Neural cell (in vitro differentiated cells): ENCODE results near the gene SV2C. TPM values are rescaled to one million over a fixed set of nuclear protein-coding genes. Genes with fewer than 3 reads are reported as not detected.

Experiments
- H2AFZ ChIP-seq: fragments of 200-600, 300-800 bp; sonication (generic), shearing (Covaris generic); 2 replicates; pipeline ENCODE4 v1.6.0; 2014; ENCODE audit warnings: low read depth, mild to moderate bottlenecking, antibody characterized with exemption, low read length, moderate library complexity
- H3F3A ChIP-seq: fragments of 200-600 bp; shearing (Covaris generic); 2 replicates; pipeline ENCODE4 v1.6.1; 2016; ENCODE audit warnings: mild to moderate bottlenecking, moderate library complexity, mixed read lengths, antibody characterized with exemption, low read length; ENCODE audit not compliant: insufficient read depth, poor library complexity, severe bottlenecking
- H3K27ac ChIP-seq: fragments of 200-600, 300-800 bp; sonication (generic), shearing (Covaris generic); 2 replicates; pipeline ENCODE4 v1.5.1; 2014; ENCODE audit warnings: mild to moderate bottlenecking, low read length, moderate library complexity
- H3K27me3 ChIP-seq: fragments of 300-800, 200-600 bp; sonication (generic), shearing (Covaris generic); 2 replicates; pipeline ENCODE4 v1.6.0; 2014; ENCODE audit warnings: mild to moderate bottlenecking, low read depth, low read length, moderate library complexity; ENCODE audit not compliant: insufficient read depth
- H3K36me3 ChIP-seq: fragments of 300-800, 200-600 bp; sonication (generic), shearing (Covaris generic); 2 replicates; pipeline ENCODE4 v1.5.1; 2014; ENCODE audit warnings: mild to moderate bottlenecking, antibody characterized with exemption, low read length, moderate library complexity; ENCODE audit not compliant: insufficient read depth
- H3K4me2 ChIP-seq: fragments of 300-800, 200-600 bp; sonication (generic), shearing (Covaris generic); 2 replicates; pipeline ENCODE4 v1.6.0; 2014; ENCODE audit warnings: mild to moderate bottlenecking, low read length
- H3K4me3 ChIP-seq: fragments of 300-800, 200-600 bp; sonication (generic), shearing (Covaris generic); 2 replicates; pipeline ENCODE4 v1.5.1; 2014; ENCODE audit warnings: mild to moderate bottlenecking, low read length, moderate library complexity
- H3K79me2 ChIP-seq: fragments of 200-600 bp; shearing (Covaris generic); replicated peaks from 2 replicates; pipeline ENCODE4 v1.6.0; 2014; ENCODE audit warnings: mild to moderate bottlenecking, low read length, moderate library complexity; ENCODE audit not compliant: insufficient read depth
- H3K9ac ChIP-seq: fragments of 300-800, 200-600 bp; sonication (generic), shearing (Covaris generic); 2 replicates; pipeline ENCODE4 v1.6.1; 2016; ENCODE audit warnings: mild to moderate bottlenecking, low read length, mixed read lengths
- H3K9me2 ChIP-seq: fragments of 200-600 bp; shearing (Covaris generic); 2 replicates; pipeline ENCODE4 v1.6.1; 2016; ENCODE audit warnings: mild to moderate bottlenecking, low read length, mixed read lengths; ENCODE audit not compliant: insufficient read depth
- H3K9me3 ChIP-seq: fragments of 200-600, 300-800 bp; sonication (generic), shearing (Covaris generic); 2 replicates; pipeline ENCODE4 v1.6.1; 2016; ENCODE audit warnings: mild to moderate bottlenecking, mixed run types, low read length, moderate library complexity, mixed read lengths
- H4K20me1 ChIP-seq: fragments of 200-600 bp; shearing (Covaris generic); 2 replicates; pipeline ENCODE4 v1.6.1; 2016; ENCODE audit warnings: mild to moderate bottlenecking, mixed run types; ENCODE audit not compliant: insufficient read depth
- EP300 ChIP-seq: fragments of 450-650 bp; conservative IDR thresholded peaks from 2 replicates; pipeline ENCODE4 v1.6.1; 2014; ENCODE audit warnings: antibody characterized with exemption, mild to moderate bottlenecking, moderate library complexity; ENCODE audit not compliant: poor library complexity, severe bottlenecking
- EZH2 ChIP-seq: fragments of 200-600, 300-800 bp; shearing (Covaris generic), sonication (generic); IDR thresholded peaks from 2 replicates; pipeline ENCODE4 v1.6.1; 2014; ENCODE audit warnings: antibody characterized with exemption, low read length, borderline replicate concordance, mild to moderate bottlenecking; ENCODE audit not compliant: insufficient read depth, poor library complexity, severe bottlenecking
- MXI1 ChIP-seq: fragments of 450-650 bp; conservative IDR thresholded peaks from 2 replicates; pipeline ENCODE4 v1.6.1; 2014; ENCODE audit warnings: antibody characterized with exemption, mild to moderate bottlenecking; ENCODE audit not compliant: poor library complexity, severe bottlenecking
- POLR2AphosphoS5 ChIP-seq: IDR thresholded peaks from 2 replicates; pipeline ENCODE4 v1.6.1; 2012
- RAD21 ChIP-seq: fragments of 450-650 bp; conservative IDR thresholded peaks from 2 replicates; pipeline ENCODE4 v1.6.1; 2014; ENCODE audit warnings: antibody characterized with exemption, mild to moderate bottlenecking, moderate library complexity
- SMC3 ChIP-seq: fragments of 450-650 bp; conservative IDR thresholded peaks from 2 replicates; pipeline ENCODE4 v1.6.1; 2014; ENCODE audit warnings: antibody characterized with exemption, mild to moderate bottlenecking, moderate library complexity; ENCODE audit not compliant: poor library complexity
- TAF1 ChIP-seq: IDR thresholded peaks from 2 replicates; pipeline ENCODE4 v1.6.1; 2012; ENCODE audit warnings: low read depth
- polyA plus RNA-seq: library from polyadenylated mRNA; depleted of rRNA; stranded (reverse); fragments of >200 nt; gene quantifications from 2 replicates; pipeline ENCODE4 v1.2.3, GENCODE V29; 2014
- TF ChIP-seq, protein P1 (sequence below): IDR thresholded peaks from 2 replicates; pipeline ENCODE4 v1.6.1; 2012; ENCODE audit warnings: borderline replicate concordance
- TF ChIP-seq, protein P2 (sequence below): fragments of 450-650 bp; IDR thresholded peaks from 2 replicates; pipeline ENCODE4 v1.5.1; 2014; ENCODE audit warnings: antibody characterized with exemption, mild to moderate bottlenecking, moderate library complexity; ENCODE audit not compliant: poor library complexity, severe bottlenecking

SV2C gene
- polyA plus RNA-seq, 1 donor from 2014 or later = 0.45 TPM

- Histone ChIP-seq H3K4me2 (no peak overlapping the region), H3F3A (no peaks in the 10 kb centered on the region), H3K27me3 (no peaks in the 10 kb centered on the region), H4K20me1 (no peaks in the 10 kb centered on the region), H3K36me3 (no peaks in the 10 kb centered on the region), H3K9ac (no peak overlapping the region), H3K9me3 (no peaks in the 10 kb centered on the region), H3K79me2 (no peaks in the 10 kb centered on the region), H2AFZ (no peak overlapping the region), H3K9me2 (no peaks in the 10 kb centered on the region), H3K27ac (no peak overlapping the region), H3K4me3 (no peak overlapping the region)
- no peak for TF ChIP-seq EZH2
- TF ChIP-seq MXI1 = no peak
- TF ChIP-seq, protein P1, sequence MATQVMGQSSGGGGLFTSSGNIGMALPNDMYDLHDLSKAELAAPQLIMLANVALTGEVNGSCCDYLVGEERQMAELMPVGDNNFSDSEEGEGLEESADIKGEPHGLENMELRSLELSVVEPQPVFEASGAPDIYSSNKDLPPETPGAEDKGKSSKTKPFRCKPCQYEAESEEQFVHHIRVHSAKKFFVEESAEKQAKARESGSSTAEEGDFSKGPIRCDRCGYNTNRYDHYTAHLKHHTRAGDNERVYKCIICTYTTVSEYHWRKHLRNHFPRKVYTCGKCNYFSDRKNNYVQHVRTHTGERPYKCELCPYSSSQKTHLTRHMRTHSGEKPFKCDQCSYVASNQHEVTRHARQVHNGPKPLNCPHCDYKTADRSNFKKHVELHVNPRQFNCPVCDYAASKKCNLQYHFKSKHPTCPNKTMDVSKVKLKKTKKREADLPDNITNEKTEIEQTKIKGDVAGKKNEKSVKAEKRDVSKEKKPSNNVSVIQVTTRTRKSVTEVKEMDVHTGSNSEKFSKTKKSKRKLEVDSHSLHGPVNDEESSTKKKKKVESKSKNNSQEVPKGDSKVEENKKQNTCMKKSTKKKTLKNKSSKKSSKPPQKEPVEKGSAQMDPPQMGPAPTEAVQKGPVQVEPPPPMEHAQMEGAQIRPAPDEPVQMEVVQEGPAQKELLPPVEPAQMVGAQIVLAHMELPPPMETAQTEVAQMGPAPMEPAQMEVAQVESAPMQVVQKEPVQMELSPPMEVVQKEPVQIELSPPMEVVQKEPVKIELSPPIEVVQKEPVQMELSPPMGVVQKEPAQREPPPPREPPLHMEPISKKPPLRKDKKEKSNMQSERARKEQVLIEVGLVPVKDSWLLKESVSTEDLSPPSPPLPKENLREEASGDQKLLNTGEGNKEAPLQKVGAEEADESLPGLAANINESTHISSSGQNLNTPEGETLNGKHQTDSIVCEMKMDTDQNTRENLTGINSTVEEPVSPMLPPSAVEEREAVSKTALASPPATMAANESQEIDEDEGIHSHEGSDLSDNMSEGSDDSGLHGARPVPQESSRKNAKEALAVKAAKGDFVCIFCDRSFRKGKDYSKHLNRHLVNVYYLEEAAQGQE = no peak
- no peak for TF ChIP-seq RAD21
- no peak for TF ChIP-seq SMC3
- TF ChIP-seq, protein P2, sequence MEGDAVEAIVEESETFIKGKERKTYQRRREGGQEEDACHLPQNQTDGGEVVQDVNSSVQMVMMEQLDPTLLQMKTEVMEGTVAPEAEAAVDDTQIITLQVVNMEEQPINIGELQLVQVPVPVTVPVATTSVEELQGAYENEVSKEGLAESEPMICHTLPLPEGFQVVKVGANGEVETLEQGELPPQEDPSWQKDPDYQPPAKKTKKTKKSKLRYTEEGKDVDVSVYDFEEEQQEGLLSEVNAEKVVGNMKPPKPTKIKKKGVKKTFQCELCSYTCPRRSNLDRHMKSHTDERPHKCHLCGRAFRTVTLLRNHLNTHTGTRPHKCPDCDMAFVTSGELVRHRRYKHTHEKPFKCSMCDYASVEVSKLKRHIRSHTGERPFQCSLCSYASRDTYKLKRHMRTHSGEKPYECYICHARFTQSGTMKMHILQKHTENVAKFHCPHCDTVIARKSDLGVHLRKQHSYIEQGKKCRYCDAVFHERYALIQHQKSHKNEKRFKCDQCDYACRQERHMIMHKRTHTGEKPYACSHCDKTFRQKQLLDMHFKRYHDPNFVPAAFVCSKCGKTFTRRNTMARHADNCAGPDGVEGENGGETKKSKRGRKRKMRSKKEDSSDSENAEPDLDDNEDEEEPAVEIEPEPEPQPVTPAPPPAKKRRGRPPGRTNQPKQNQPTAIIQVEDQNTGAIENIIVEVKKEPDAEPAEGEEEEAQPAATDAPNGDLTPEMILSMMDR = no peak
- TF ChIP-seq EP300 = no peak
- TF ChIP-seq TAF1 = no peak
- TF ChIP-seq POLR2AphosphoS5 = no peak
These were observed 222.6 kb downstream of the SV2C start for GRCh38 chr5:76305775-76306174.

GRCh38 chr5:76310208-76310607, 227.0 kb downstream of the SV2C start:
- Histone ChIP-seq H3F3A (no peaks in the 10 kb centered on the region), H3K4me3 (no peak overlapping the region), H3K36me3 (no peaks in the 10 kb centered on the region), H2AFZ (no peak overlapping the region), H3K9me3 (no peaks in the 10 kb centered on the region), H3K27me3 (no peaks in the 10 kb centered on the region), H3K79me2 (no peaks in the 10 kb centered on the region), H4K20me1 (no peaks in the 10 kb centered on the region), H3K4me2 (no peak overlapping the region), H3K27ac (no peak overlapping the region), H3K9me2 (no peaks in the 10 kb centered on the region), H3K9ac (no peak overlapping the region)
- no peak for TF ChIP-seq EZH2
- no peak for TF ChIP-seq SMC3
- no peak for TF ChIP-seq POLR2AphosphoS5
- TF ChIP-seq EP300 = no peak
- no peak for TF ChIP-seq RAD21
- TF ChIP-seq, protein P1 = no peak
- TF ChIP-seq MXI1 = no peak
- TF ChIP-seq TAF1 = no peak
- TF ChIP-seq, protein P2 = no peak
